ENCODE results near the gene SLC5A10.

GRCh38 chr17:18962494-18962815, 10.5 kb downstream of the SLC5A10 start:
- TF ChIP-seq POLR2A (IDR thresholded peaks at IDR 0.05; ENCODE audit: low read depth, low read length) (no peak), POLR2AphosphoS5 (IDR thresholded peaks at IDR 0.05; ENCODE audit: low read depth, low read length) (no peak)
